NCI-H1092 (cell line): ENCODE measurements around the gene IL21R.

ENCODE experiments used
- DNase-seq: peaks from one replicate; lab custom pipeline; 2025; lab: John Stamatoyannopoulos, UW

Gene IL21R

DNA sequence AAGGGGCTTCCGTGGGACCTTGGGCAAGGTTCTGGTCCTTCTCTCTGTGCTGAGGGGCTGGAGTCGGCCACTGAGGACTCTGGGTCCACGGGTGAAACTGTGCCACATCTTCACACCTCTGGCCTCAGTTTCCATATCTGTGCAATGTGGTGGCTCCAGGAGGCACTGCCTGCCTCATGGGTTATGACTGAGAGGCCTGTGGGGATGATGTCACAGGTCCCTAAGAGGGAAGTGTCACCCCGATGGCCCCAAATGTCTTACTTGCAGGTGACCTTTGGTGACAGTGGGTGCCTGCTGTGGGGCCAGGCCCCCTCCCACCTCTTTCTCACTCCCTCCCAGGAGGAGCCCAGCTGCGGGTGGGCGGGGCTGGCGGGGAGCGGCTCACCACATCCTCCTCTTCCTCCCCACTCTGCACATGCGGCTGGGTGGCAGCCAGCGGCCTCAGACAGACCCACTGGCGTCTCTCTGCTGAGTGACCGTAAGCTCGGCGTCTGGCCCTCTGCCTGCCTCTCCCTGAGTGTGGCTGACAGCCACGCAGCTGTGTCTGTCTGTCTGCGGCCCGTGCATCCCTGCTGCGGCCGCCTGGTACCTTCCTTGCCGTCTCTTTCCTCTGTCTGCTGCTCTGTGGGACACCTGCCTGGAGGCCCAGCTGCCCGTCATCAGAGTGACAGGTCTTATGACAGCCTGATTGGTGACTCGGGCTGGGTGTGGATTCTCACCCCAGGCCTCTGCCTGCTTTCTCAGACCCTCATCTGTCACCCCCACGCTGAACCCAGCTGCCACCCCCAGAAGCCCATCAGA lies at the start of gene IL21R:
Gene IL21R, plus strand, starts transcription at position 407 of the 801 bp plus-strand sequence. CDS start 27,898 bp downstream, outside the sequence.
- DNase-seq = no peak

DNA sequence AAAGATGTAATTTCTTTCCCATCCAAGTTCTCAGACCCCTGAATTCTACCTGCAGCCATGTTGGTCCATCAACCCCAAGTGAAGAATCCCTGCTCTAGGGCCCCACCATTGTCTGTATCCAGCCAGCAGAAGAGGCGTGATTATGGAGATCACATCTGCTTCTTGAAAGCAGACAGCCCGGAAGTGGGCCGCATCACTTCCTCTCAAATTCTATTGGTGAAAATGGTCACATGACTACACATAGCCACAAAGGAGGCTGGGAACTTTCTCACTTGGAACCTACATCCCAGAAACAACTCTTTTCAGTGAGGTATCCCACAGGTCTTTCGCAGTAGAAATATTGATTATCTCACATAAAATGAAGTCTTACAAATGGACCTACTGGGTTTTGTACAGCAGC lies 48.1 kb upstream of the IL21R start:
- DNase-seq = no peak

GRCh38 chr16:27355610-27356009 lies 46.4 kb upstream of the IL21R start:
- no peak for DNase-seq

DNA sequence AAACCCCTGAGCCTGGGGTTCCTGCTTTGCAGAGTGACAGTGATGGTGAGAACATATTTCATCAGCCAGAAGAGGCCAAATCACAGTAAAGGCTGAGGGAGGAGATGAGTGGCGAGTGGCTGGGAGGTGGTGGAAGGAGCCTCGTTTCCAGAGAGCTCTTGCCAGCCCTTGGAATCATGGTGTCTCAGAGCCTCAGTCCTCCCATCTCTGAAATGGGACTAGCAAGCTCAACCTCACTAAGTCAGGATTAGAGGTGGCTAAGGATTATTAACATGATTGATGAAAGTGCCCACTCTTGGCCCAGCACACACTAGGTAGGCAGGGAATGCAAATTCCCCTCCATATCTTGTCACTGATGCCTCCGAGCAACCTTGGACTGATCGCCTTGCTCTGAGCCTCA lies 45.2 kb upstream of the IL21R start:
- DNase-seq = no peak

GRCh38 chr16:27359051-27359450 lies 42.9 kb upstream of the IL21R start:
- DNase-seq = no peak

- DNase-seq = no peak
Measured at GRCh38 chr16:27359615-27360014, 42.4 kb upstream of the IL21R start.

GRCh38 chr16:27361987-27362386 lies 40.0 kb upstream of the IL21R start:
- no peak for DNase-seq

GRCh38 chr16:27362570-27363245 lies 39.3 kb upstream of the IL21R start:
- no peak for DNase-seq

DNA sequence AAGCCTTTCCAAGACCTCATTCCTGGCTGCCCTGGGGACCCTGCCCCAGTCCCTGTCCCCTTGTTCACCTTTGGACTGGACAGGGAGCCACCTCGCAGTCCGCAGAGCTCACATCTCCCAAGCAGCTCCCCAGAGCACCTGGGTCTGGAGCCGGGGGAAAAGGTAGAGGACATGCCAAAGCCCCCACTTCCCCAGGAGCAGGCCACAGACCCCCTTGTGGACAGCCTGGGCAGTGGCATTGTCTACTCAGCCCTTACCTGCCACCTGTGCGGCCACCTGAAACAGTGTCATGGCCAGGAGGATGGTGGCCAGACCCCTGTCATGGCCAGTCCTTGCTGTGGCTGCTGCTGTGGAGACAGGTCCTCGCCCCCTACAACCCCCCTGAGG lies 38.7 kb upstream of the IL21R start:
- no peak for DNase-seq

DNA sequence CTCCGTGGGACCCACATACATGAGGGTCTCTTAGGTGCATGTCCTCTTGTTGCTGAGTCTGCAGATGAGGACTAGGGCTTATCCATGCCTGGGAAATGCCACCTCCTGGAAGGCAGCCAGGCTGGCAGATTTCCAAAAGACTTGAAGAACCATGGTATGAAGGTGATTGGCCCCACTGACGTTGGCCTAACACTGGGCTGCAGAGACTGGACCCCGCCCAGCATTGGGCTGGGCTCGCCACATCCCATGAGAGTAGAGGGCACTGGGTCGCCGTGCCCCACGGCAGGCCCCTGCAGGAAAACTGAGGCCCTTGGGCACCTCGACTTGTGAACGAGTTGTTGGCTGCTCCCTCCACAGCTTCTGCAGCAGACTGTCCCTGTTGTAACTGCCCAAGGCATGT lies 38.2 kb upstream of the IL21R start:
- DNase-seq = no peak

- DNase-seq = no peak
Measured at GRCh38 chr16:27364493-27365141, 37.4 kb upstream of the IL21R start.

GRCh38 chr16:27365142-27366089 lies 36.6 kb upstream of the IL21R start:
- DNase-seq = no peak

- no peak for DNase-seq
Measured at GRCh38 chr16:27366687-27367460, 35.1 kb upstream of the IL21R start.

GRCh38 chr16:27367461-27368357 lies 34.3 kb upstream of the IL21R start:
- DNase-seq = peak; percentile 17

DNA sequence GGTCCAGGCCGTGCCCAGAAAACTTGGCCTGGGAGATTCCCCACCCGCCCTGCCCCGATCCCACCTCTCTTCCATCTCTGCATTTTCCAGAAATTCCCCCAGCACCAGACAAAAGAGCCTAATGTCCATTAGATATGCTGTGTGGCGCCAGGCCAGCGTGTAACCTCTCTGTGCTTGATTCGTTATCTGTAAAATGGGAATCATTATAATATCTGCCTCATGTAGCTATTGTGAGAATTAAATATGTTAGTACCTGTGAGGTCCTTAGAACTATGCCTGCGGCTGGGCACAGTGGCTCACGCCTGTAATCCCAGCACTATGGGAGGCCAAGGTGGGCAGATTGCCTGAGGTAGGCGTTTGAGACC lies 33.6 kb upstream of the IL21R start:
- DNase-seq = no peak

GRCh38 chr16:27369806-27370205 lies 32.2 kb upstream of the IL21R start:
- no peak for DNase-seq

GRCh38 chr16:27370318-27370717 lies 31.7 kb upstream of the IL21R start:
- no peak for DNase-seq

DNA sequence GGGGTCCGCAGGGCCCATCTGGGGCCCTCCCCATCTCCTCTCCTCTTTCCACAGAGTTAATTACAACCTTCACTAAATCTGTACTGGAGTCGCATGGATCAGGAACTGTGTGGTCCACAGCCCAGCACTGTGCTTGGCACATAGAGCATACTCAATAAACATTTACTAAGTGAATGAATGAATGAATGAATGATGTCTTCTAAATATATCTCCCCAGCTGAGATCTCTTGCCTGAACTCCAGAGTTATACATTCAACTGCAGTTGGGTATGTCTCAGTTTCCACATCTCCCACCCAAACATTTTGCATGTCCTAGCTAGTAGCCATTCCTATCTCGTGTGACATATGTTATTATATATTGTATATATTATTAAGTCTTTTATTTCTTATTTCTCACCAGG lies 28.7 kb upstream of the IL21R start:
- no peak for DNase-seq

- DNase-seq = no peak
Measured at GRCh38 chr16:27374221-27374803, 27.7 kb upstream of the IL21R start.
